HG02943 (cell line): ENCODE data around the gene PTPRR.

Source experiments
- ATAC-seq: cut with Tn5 transposase; IDR thresholded peaks from one replicate; pipeline ENCODE4 v1.9.1; 2021; ENCODE audit warnings: mild to moderate bottlenecking, low read depth, moderate library complexity; ENCODE audit not compliant: unreplicated experiment

The PTPRR gene

GRCh38 chr12:70920251-70920851, at the start of gene PTPRR:
Gene PTPRR, minus strand, starts transcription at chr12:70920738. Its CDS starts 348 bp downstream, at chr12:70920390.
- ATAC-seq = no peak

GRCh38 chr12:70966996-70967790, 46.7 kb upstream of the PTPRR start:
- no peak for ATAC-seq

GRCh38 chr12:70966046-70966445, 45.5 kb upstream of the PTPRR start:
- no peak for ATAC-seq

GRCh38 chr12:70964867-70965510, 44.5 kb upstream of the PTPRR start:
- no peak for ATAC-seq

- ATAC-seq = no peak
Observed at GRCh38 chr12:70963081-70963660, 42.6 kb upstream of the PTPRR start.

- ATAC-seq = no peak
Observed at GRCh38 chr12:70962226-70962794, 41.8 kb upstream of the PTPRR start.

- no peak for ATAC-seq
Observed at GRCh38 chr12:70960484-70960883, 39.9 kb upstream of the PTPRR start.

GRCh38 chr12:70955415-70955814, 34.9 kb upstream of the PTPRR start:
- ATAC-seq = no peak

- ATAC-seq = no peak
Observed at GRCh38 chr12:70950451-70950850, 29.9 kb upstream of the PTPRR start.

- no peak for ATAC-seq
Observed at GRCh38 chr12:70948976-70949336, 28.4 kb upstream of the PTPRR start.

- no peak for ATAC-seq
Observed at GRCh38 chr12:70948236-70948975, 27.9 kb upstream of the PTPRR start.

GRCh38 chr12:70936203-70936813, 15.8 kb upstream of the PTPRR start:
- no peak for ATAC-seq

GRCh38 chr12:70933133-70933532, 12.6 kb upstream of the PTPRR start:
- no peak for ATAC-seq

GRCh38 chr12:70929029-70929428, 8.5 kb upstream of the PTPRR start:
- no peak for ATAC-seq

- no peak for ATAC-seq
Observed at GRCh38 chr12:70928071-70928470, 7.5 kb upstream of the PTPRR start.

- ATAC-seq = no peak
Observed at GRCh38 chr12:70927356-70927755, 6.8 kb upstream of the PTPRR start.

- ATAC-seq = no peak
Observed at GRCh38 chr12:70925539-70925938, 5.0 kb upstream of the PTPRR start.

GRCh38 chr12:70920891-70921290, 353 bp upstream of the PTPRR start:
- no peak for ATAC-seq

- ATAC-seq = no peak
Observed at GRCh38 chr12:70919597-70920035, 922 bp downstream of the PTPRR start.

- no peak for ATAC-seq
Observed at GRCh38 chr12:70919176-70919575, 1.4 kb downstream of the PTPRR start.
